ENCODE data around the gene NEO1. TPM values are rescaled to one million over a fixed set of nuclear protein-coding genes. Genes with fewer than 3 reads are reported as not detected.

The NEO1 gene
- total RNA-seq, 1 experiment from 2014 or later: 41.8 TPM

DNA sequence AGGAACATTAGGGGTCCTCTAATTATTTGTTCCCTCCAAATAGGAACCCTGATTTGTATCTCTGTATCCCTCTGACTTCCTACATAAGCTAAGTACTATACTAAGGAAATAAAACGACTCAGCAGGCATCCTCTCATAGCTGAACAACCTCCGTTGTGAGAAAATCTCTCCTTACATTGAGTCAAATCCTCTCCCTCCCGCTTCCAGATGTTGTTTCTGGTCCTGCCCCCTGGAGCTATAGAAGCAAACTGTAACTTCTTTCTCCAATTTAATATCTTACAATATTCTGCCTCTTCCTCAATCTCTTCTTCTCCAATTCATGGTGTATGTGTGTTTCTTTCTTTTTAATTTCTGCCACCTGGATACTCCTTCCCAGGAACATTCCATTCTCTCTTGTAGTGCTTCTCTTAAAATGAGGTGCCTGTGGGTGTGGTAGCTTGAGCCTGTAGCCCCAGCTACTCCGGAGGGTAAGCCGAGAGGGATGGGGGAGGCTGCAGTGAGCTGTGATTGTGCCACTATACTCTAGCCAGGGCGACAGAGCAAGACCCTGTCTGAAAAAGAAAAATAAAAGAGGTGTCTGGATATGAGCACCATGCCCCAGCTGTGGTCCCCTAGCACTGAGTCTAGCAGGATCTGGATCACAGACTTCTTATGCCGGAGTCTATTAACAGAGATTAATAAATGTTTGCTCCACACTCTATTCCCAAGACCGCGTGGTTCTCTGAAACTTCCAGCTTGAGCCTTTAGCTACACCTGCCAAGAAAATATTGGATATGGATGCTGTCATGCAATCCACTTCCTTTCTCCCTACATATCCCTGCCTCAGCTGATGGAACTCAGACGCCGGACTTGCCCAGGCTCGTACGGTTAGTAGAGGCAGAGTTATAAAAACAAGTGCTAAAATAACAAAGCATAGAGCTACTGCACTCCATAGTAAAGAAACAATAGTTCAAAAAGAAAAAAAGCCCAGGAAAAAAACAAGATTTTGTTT lies 42.9 kb upstream of the NEO1 start:
- H3K4me1 Mint-ChIP-seq: peaks cover 4 to 8% of the 10 kb centered on the region in 2 experiments
- Histone ChIP-seq H4K91ac (ENCODE audit: insufficient read length, low read depth, low read length) (no peak overlapping the region), H2AFZ (ENCODE audit: low read length) (no peak overlapping the region), H3K23me2 (ENCODE audit: insufficient read length, low read depth, low read length, poor library complexity, severe bottlenecking) (no peaks in the 10 kb centered on the region), H2AK5ac (ENCODE audit: insufficient read length, low read length) (no peak overlapping the region), H3K18ac (ENCODE audit: insufficient read length, low read depth, low read length) (no peak overlapping the region), H3K56ac (ENCODE audit: insufficient read length, low read depth, low read length) (no peak overlapping the region), H2BK20ac (ENCODE audit: low read depth, low read length, poor library complexity, severe bottlenecking) (no peak overlapping the region), H3K14ac (ENCODE audit: insufficient read depth, low read length) (no peak overlapping the region), H3K27me3 (ENCODE audit: insufficient read depth, low read length) (no peaks in the 10 kb centered on the region), H2BK12ac (ENCODE audit: insufficient read length, low read depth, low read length) (no peak overlapping the region), H4K8ac (replicated peaks; ENCODE audit: insufficient read length, low read depth, low read length) (no peak overlapping the region), H3K9me3 (ENCODE audit: control insufficient read depth, low read depth, low read length) (no peaks in the 10 kb centered on the region), H3K9ac (ENCODE audit: extremely low read depth, insufficient read length, low read length) (no peak overlapping the region), H2BK15ac (ENCODE audit: low read depth, low read length) (no peak overlapping the region), H3K4me1 (ENCODE audit: insufficient read depth, low read length) (no peaks in the 10 kb centered on the region), H2BK120ac (ENCODE audit: low read depth, low read length, poor library complexity, severe bottlenecking) (no peak overlapping the region), H3K4me2 (ENCODE audit: insufficient read depth, insufficient read length, low read length) (no peak overlapping the region), H3K79me2 (ENCODE audit: insufficient read depth, low read length) (no peaks in the 10 kb centered on the region), H4K20me1 (ENCODE audit: control insufficient read depth, insufficient read depth, insufficient read length) (no peaks in the 10 kb centered on the region), H3T11ph (ENCODE audit: low read length) (no peak overlapping the region), H3K79me1 (ENCODE audit: insufficient read depth, low read depth, low read length, poor library complexity, severe bottlenecking) (no peaks in the 10 kb centered on the region), H3K4ac (ENCODE audit: low read depth, low read length) (no peak overlapping the region), H2BK5ac (ENCODE audit: insufficient read length, low read length) (no peak overlapping the region), H4K5ac (ENCODE audit: insufficient read length, low read depth, low read length) (no peak overlapping the region), H3K23ac (ENCODE audit: insufficient read length, low read depth, low read length) (no peak overlapping the region), H3K27ac (ENCODE audit: insufficient read length, low read depth, low read length) (no peak overlapping the region)
- DNase-seq: no peak
- H3K36me3 Mint-ChIP-seq (ENCODE audit: insufficient read depth in 1 of 3, low read depth in 3 of 3): no peaks in the 10 kb centered on the region
- no peak overlapping the region for H3K4me3 Mint-ChIP-seq
- H3K27ac Mint-ChIP-seq: no peak overlapping the region
- peaks cover 2% of the 10 kb centered on the region; the same call in 1 of the 2 replicates for H3K27me3 Mint-ChIP-seq (ENCODE audit: low read depth)
- no CpG with 5 or more reads among the region's 13 CpGs for WGBS (ENCODE audit: extremely low coverage, insufficient read length, low lambda C conversion rate)
- TF ChIP-seq, protein P1, sequence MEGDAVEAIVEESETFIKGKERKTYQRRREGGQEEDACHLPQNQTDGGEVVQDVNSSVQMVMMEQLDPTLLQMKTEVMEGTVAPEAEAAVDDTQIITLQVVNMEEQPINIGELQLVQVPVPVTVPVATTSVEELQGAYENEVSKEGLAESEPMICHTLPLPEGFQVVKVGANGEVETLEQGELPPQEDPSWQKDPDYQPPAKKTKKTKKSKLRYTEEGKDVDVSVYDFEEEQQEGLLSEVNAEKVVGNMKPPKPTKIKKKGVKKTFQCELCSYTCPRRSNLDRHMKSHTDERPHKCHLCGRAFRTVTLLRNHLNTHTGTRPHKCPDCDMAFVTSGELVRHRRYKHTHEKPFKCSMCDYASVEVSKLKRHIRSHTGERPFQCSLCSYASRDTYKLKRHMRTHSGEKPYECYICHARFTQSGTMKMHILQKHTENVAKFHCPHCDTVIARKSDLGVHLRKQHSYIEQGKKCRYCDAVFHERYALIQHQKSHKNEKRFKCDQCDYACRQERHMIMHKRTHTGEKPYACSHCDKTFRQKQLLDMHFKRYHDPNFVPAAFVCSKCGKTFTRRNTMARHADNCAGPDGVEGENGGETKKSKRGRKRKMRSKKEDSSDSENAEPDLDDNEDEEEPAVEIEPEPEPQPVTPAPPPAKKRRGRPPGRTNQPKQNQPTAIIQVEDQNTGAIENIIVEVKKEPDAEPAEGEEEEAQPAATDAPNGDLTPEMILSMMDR (conservative IDR thresholded peaks at IDR 0.05): no peak
- H3K9me3 Mint-ChIP-seq: no peaks in the 10 kb centered on the region

All from H9 (cell line).